Ovary (tissue), 3 donors: ENCODE data around the gene FBXL19.

Experiments used
- EP300 ChIP-seq: sonication (generic); formaldehyde crosslinking; IDR thresholded peaks from one replicate; pipeline ENCODE4 v1.6.1; 2017; ENCODE audit warnings: antibody characterized with exemption
- POLR2A ChIP-seq: fragments of 450-650 bp; IDR thresholded peaks from one replicate; pipeline ENCODE4 v1.6.1; 2017; ENCODE audit warnings: antibody characterized with exemption, mild to moderate bottlenecking, moderate library complexity
- TF ChIP-seq, protein P1 (sequence below), 3 donors: fragments of 450-650 bp in 2 of 3; fragments of 200-600 bp in 1 of 3; IDR thresholded peaks; one replicate each; pipeline versions ENCODE4 v1.5.1 to v1.8.0; 2016 to 2022; ENCODE audit warnings: antibody characterized with exemption in 3 of 3, mild to moderate bottlenecking in 1 of 3
- donor health status: DM: no; HTN: no; CAD: no.

DNA sequence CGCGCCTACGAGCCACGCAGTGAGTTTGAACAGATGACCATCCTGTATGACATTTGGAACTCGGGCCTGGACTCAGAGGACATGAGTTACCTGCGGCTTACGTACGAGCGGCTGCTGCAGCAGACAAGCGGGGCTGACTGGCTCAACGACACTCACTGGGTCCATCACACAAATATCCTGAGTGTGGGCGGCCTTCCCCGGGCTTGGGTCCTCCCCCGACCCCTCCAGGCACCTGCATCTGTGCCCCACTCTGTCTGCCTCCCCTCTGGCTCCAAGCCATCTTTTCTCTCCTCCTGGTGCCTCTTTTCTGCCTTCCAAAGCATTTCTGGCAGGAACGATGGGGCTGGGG, 56.6 kb downstream of the FBXL19 start:
- TF ChIP-seq, protein P1, sequence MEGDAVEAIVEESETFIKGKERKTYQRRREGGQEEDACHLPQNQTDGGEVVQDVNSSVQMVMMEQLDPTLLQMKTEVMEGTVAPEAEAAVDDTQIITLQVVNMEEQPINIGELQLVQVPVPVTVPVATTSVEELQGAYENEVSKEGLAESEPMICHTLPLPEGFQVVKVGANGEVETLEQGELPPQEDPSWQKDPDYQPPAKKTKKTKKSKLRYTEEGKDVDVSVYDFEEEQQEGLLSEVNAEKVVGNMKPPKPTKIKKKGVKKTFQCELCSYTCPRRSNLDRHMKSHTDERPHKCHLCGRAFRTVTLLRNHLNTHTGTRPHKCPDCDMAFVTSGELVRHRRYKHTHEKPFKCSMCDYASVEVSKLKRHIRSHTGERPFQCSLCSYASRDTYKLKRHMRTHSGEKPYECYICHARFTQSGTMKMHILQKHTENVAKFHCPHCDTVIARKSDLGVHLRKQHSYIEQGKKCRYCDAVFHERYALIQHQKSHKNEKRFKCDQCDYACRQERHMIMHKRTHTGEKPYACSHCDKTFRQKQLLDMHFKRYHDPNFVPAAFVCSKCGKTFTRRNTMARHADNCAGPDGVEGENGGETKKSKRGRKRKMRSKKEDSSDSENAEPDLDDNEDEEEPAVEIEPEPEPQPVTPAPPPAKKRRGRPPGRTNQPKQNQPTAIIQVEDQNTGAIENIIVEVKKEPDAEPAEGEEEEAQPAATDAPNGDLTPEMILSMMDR (IDR thresholded peaks at IDR 0.05), result no peak
- TF ChIP-seq POLR2A, result no peak
- TF ChIP-seq EP300, result no peak
